Endothelial cell of umbilical vein (primary cell): ENCODE data around the gene DIAPH3. TPM values are rescaled to one million over a fixed set of nuclear protein-coding genes. Genes with fewer than 3 reads are reported as not detected.
A peak's percentile ranks its signal among the peaks of the same experiment; 100 is the strongest.

ENCODE experiments used
- BruUV-seq: library from RNA; stranded (reverse); fragments of 400-500 nt; replicated peaks from 2 replicates; lab custom pipeline; 2021; lab: Mats Ljungman, UMichigan
- CTCF ChIA-PET: fragments of 300-600, 350-600 bp; sonication (Branson Sonifier 250); formaldehyde crosslinking; loops from one replicate; lab custom pipeline; 2021; ENCODE audit warnings: antibody characterized with exemption, inconsistent platforms; lab: Charles Lee
- POLR2A ChIA-PET: fragments of 300-600, 350-600 bp; sonication (Branson Sonifier 250); formaldehyde crosslinking; loops from one replicate; lab custom pipeline; 2021; ENCODE audit warnings: antibody characterized with exemption, inconsistent platforms; lab: Charles Lee
- DNase-seq: peaks from one replicate; pipeline ENCODE4 v3.0.0-alpha.2; 2011; ENCODE audit warnings: low read depth, low spot score
- FAIRE-seq: peaks from 2 replicates; lab custom pipeline; 2011; peaks lifted over from hg19 to GRCh38; lab: Jason Lieb, UNC
- H2AFZ ChIP-seq: 2 replicates; pipeline ENCODE4 v1.6.0; 2012; ENCODE audit warnings: low read depth, low read length, control low read depth, inconsistent platforms
- H3K27ac ChIP-seq: 2 replicates; pipeline ENCODE4 v1.5.1; 2011; ENCODE audit warnings: low read depth, mild to moderate bottlenecking, control low read depth, low read length, moderate library complexity; ENCODE audit not compliant: insufficient read depth
- H3K27me3 ChIP-seq, 2 experiments: 2 replicates each; pipeline versions ENCODE4 v1.6.0 to v1.6.1; 2011; ENCODE audit warnings: low read length in 2 of 2, mixed read lengths in 1 of 2; ENCODE audit not compliant: control insufficient read depth in 2 of 2, insufficient read depth in 2 of 2
- H3K36me3 ChIP-seq, 2 experiments: 2 replicates in 1 of 2; 3 replicates in 1 of 2; pipeline ENCODE4 v1.5.1; 2011; ENCODE audit warnings: low read length in 2 of 2, mild to moderate bottlenecking in 1 of 2, moderate library complexity in 1 of 2; ENCODE audit not compliant: control insufficient read depth in 2 of 2, insufficient read depth in 2 of 2; ENCODE audit errors: extremely low read depth in 1 of 2
- H3K4me1 ChIP-seq: 3 replicates; pipeline ENCODE4 v1.5.1; 2011; ENCODE audit warnings: mild to moderate bottlenecking, low read length; ENCODE audit not compliant: control insufficient read depth, insufficient read depth; ENCODE audit errors: extremely low read depth
- H3K4me2 ChIP-seq: 2 replicates; pipeline ENCODE4 v1.6.1; 2011; ENCODE audit warnings: low read length, control low read depth, mixed read lengths; ENCODE audit not compliant: insufficient read depth
- H3K4me3 ChIP-seq, 3 experiments: fragments of 200-600 bp in 1 of 3; sonication (generic), shearing (Covaris generic) in 1 of 3; replicated peaks in 1 of 3; 2 replicates each; pipeline ENCODE4 v1.5.1; 2011 to 2016; ENCODE audit warnings: control low read depth in 3 of 3, low read length in 3 of 3, mild to moderate bottlenecking in 2 of 3, inconsistent platforms in 1 of 3, low read depth in 1 of 3, moderate library complexity in 1 of 3; ENCODE audit not compliant: insufficient read depth in 1 of 3
- H3K79me2 ChIP-seq: 2 replicates; pipeline ENCODE4 v1.6.0; 2012; ENCODE audit warnings: low read length, inconsistent platforms; ENCODE audit not compliant: control insufficient read depth, insufficient read depth
- H3K9ac ChIP-seq: replicated peaks from 2 replicates; pipeline ENCODE3; 2011; ENCODE audit warnings: low read length, control low read depth; ENCODE audit not compliant: insufficient read depth; ENCODE audit errors: extremely low read depth
- H3K9me1 ChIP-seq: replicated peaks from 3 replicates; pipeline ENCODE4 v1.6.0; 2011; ENCODE audit warnings: mild to moderate bottlenecking, low read length; ENCODE audit not compliant: control insufficient read depth, insufficient read depth; ENCODE audit errors: extremely low read depth
- H3K9me3 ChIP-seq: replicated peaks from 2 replicates; pipeline ENCODE4 v1.5.1; 2012; ENCODE audit warnings: low read length, inconsistent platforms; ENCODE audit not compliant: control insufficient read depth, insufficient read depth
- H4K20me1 ChIP-seq: replicated peaks from 2 replicates; pipeline ENCODE3; 2011; ENCODE audit warnings: mild to moderate bottlenecking, low read length; ENCODE audit not compliant: control insufficient read depth, insufficient read depth; ENCODE audit errors: extremely low read depth
- EZH2 ChIP-seq: IDR thresholded peaks from 2 replicates; pipeline ENCODE4 v1.6.1; 2012; ENCODE audit warnings: borderline replicate concordance, low read depth, mild to moderate bottlenecking, moderate library complexity, low read length, inconsistent platforms; ENCODE audit not compliant: severe bottlenecking
- FOS ChIP-seq: IDR thresholded peaks from 2 replicates; pipeline ENCODE4 v1.6.1; 2011; ENCODE audit warnings: mild to moderate bottlenecking, low read length, moderate library complexity, borderline replicate concordance; ENCODE audit not compliant: insufficient read depth
- GATA2 ChIP-seq: IDR thresholded peaks from 2 replicates; pipeline ENCODE4 v1.7.0; 2011; ENCODE audit warnings: low read depth, mild to moderate bottlenecking, moderate library complexity, mixed read lengths, low read length; ENCODE audit not compliant: insufficient read length, insufficient read depth
- JUN ChIP-seq: IDR thresholded peaks from 2 replicates; pipeline ENCODE4 v1.6.1; 2011; ENCODE audit warnings: borderline replicate concordance, low read depth; ENCODE audit not compliant: insufficient read length, insufficient read depth
- MYC ChIP-seq: IDR thresholded peaks from one replicate; pipeline ENCODE4 v1.6.1; 2011; ENCODE audit warnings: mild to moderate bottlenecking, low read depth, low read length
- POLR2A ChIP-seq: IDR thresholded peaks from 2 replicates; pipeline ENCODE4 v1.6.1; 2012; ENCODE audit warnings: low read depth, mild to moderate bottlenecking, control low read depth, low read length
- POLR2AphosphoS5 ChIP-seq: IDR thresholded peaks from 2 replicates; pipeline ENCODE4 v1.6.1; 2012; ENCODE audit warnings: low read depth, mild to moderate bottlenecking, control low read depth, low read length, moderate library complexity; ENCODE audit not compliant: insufficient read depth
- dilution Hi-C: fragments of 300-500 bp; cut with MboI; formaldehyde crosslinking; loops from one replicate; pipeline ENCODE4 v1.15.0; 2019; ENCODE audit warnings: low sequenced_read_pairs; ENCODE audit not compliant: extremely low pct_ligation_motif_present
- intact Hi-C: fragments of 100-400 bp; cut with micrococcal nuclease; formaldehyde crosslinking; loops from one replicate; pipeline ENCODE4 v1.10.0; 2022
- polyA plus RNA-seq, 4 experiments: library from polyadenylated mRNA; depleted of rRNA in 3 of 4; stranded (reverse) in 3 of 4; unstranded in 1 of 4; fragments of >200 nt; gene quantifications; 2 replicates each; pipeline versions ENCODE4 v1.2.1 to v1.2.3, GENCODE V29; 2011 to 2012; ENCODE audit warnings: missing spikeins in 1 of 4
- total RNA-seq: library from RNA; stranded (reverse); gene quantifications from 2 replicates; pipeline ENCODE4 v1.2.3, GENCODE V29; 2021
- TF ChIP-seq, protein P1 (sequence below): IDR thresholded peaks from 2 replicates; pipeline ENCODE4 v1.6.1; 2011; ENCODE audit not compliant: insufficient read depth, insufficient read length
- TF ChIP-seq, protein P2 (sequence below), 2 donors: IDR thresholded peaks; 1 replicate in 1 of 2; 2 replicates in 1 of 2; pipeline ENCODE4 v1.5.1; 2011; ENCODE audit warnings: low read length in 2 of 2, mild to moderate bottlenecking in 2 of 2, moderate library complexity in 2 of 2, control low read depth in 1 of 2, inconsistent platforms in 1 of 2, low read depth in 1 of 2; ENCODE audit not compliant: insufficient read depth in 1 of 2; ENCODE audit errors: extremely low read depth in 1 of 2

Gene DIAPH3
- total and polyA plus RNA-seq, 2 donors (not counting 3 experiments of a cell fraction or from before 2014, with no cell fraction given): 9.9 to 44.0 TPM

DNA sequence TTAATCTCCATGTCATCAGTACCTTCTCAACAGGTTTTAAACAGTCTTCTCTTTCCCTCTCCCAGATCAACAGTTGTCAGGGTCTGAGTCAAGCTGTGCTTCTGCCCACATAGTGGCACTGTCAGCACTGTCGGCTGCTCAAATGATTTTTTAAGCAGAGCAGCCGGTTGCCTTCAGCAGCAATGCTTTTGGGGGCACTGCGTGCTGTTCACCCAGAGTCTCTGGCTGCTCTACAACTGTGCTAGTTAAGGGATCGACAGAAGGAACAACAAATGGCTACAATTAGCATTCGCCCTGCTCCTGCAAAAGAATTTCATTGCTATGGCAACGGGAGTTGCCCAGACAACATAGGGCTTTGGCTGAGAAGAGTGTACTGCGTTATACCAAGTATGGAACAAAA is 412.9 kb downstream of the DIAPH3 start:
- Histone ChIP-seq H3K4me3 (no peak overlapping the region), H3K79me2 (no peaks in the 10 kb centered on the region), H3K4me2 (no peak overlapping the region), H3K4me1 (peaks cover 8% of the 10 kb centered on the region), H3K27ac (no peak overlapping the region), H3K27me3 (no peaks in the 10 kb centered on the region), H2AFZ (no peak overlapping the region), H4K20me1 (no peaks in the 10 kb centered on the region), H3K36me3 (no peaks in the 10 kb centered on the region), H3K9me3 (no peaks in the 10 kb centered on the region), H3K9ac (no peak overlapping the region), H3K9me1 (no peaks in the 10 kb centered on the region)
- CTCF ChIA-PET: no interaction called here
- POLR2A ChIA-PET: no interaction called here
- peak; percentile 4 for DNase-seq
- BruUV-seq: no TSS peak
- dilution Hi-C loops (no loop called here), intact Hi-C loops (no loop called here)
- TF ChIP-seq EZH2: no peak
- TF ChIP-seq, protein P1, sequence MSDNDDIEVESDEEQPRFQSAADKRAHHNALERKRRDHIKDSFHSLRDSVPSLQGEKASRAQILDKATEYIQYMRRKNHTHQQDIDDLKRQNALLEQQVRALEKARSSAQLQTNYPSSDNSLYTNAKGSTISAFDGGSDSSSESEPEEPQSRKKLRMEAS: no peak
- TF ChIP-seq GATA2: no peak
- no peak for TF ChIP-seq JUN
- TF ChIP-seq, protein P2, sequence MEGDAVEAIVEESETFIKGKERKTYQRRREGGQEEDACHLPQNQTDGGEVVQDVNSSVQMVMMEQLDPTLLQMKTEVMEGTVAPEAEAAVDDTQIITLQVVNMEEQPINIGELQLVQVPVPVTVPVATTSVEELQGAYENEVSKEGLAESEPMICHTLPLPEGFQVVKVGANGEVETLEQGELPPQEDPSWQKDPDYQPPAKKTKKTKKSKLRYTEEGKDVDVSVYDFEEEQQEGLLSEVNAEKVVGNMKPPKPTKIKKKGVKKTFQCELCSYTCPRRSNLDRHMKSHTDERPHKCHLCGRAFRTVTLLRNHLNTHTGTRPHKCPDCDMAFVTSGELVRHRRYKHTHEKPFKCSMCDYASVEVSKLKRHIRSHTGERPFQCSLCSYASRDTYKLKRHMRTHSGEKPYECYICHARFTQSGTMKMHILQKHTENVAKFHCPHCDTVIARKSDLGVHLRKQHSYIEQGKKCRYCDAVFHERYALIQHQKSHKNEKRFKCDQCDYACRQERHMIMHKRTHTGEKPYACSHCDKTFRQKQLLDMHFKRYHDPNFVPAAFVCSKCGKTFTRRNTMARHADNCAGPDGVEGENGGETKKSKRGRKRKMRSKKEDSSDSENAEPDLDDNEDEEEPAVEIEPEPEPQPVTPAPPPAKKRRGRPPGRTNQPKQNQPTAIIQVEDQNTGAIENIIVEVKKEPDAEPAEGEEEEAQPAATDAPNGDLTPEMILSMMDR (IDR thresholded peaks at IDR 0.05; ENCODE audit: extremely low read depth in 1 of 2, insufficient read depth in 1 of 2, low read depth in 1 of 2, low read length in 2 of 2): no peak
- TF ChIP-seq POLR2A: no peak
- TF ChIP-seq POLR2AphosphoS5: no peak
- TF ChIP-seq FOS: no peak
- TF ChIP-seq MYC: no peak
- no peak for FAIRE-seq
